GM19324 (cell line): ENCODE results near the gene TRAF3IP3.
A peak's percentile ranks its signal among the peaks of the same experiment; 100 is the strongest.
"Not testable (repeated sequence)": the region's sequence is repeated elsewhere in the genome, so short reads cannot be mapped to it uniquely, and the experiment has no call there.

ENCODE experiments used
- ATAC-seq: cut with Tn5 transposase; IDR thresholded peaks from one replicate; pipeline ENCODE4 v1.9.1; 2021; ENCODE audit warnings: mild to moderate bottlenecking, moderate library complexity; ENCODE audit not compliant: unreplicated experiment, low FRiP score

TRAF3IP3 gene

DNA sequence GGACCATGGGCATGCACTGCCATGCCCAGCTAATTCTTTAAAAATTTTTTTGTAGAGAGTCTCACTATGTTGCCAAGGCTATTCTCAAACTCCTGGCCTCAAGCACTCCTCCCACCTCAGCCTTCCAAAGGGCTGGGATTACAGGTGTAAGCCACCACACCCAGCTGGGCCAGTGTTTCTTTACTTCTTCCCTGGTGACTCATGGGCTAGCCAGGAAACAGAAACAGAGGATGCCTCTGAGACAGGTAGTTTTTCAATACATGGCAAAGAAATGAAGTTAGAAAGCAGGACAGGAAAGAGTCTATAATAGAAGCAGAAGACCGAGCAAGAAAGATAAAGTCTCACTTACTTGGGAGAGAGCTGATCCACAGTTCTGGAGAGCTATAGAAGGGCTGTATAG is 36.1 kb downstream of the TRAF3IP3 start:
- no peak for ATAC-seq

- ATAC-seq = not testable (repeated sequence)
Measured at GRCh38 chr1:209793711-209794110, 37.9 kb downstream of the TRAF3IP3 start.

GRCh38 chr1:209797978-209798639 is 42.3 kb downstream of the TRAF3IP3 start:
- ATAC-seq = no peak

GRCh38 chr1:209800984-209801834 is 45.4 kb downstream of the TRAF3IP3 start:
- no peak for ATAC-seq

DNA sequence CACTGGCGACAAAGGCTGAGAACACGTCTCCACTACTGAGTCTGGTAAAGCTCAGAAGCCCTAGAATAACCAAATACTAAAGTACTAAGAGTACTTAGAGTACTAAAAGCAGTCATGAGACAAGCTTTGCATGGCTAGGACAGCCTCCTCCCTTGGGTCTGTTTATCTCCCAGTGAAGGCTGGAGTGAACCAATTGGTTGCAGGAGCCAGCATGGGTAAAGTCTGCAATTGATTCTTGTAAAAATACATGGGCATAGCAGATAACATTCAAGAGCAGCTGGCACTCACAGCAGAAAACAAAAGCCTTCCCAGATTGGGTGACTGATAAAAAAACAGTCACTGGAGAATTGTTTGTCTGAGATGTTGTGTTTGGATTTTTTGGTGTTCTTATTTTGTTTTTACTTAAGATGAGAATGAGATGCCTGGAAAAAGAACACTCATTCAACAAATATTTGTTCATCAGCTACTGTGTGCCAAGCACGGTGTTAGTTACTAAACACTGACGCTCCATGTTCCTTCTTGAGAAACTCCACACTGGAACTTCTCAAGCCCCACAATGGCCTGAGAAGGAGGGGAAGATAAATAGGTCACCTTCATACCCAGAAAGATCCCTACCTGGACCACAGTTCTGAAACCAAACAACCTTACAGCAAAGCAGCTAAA is 46.4 kb downstream of the TRAF3IP3 start:
- no peak for ATAC-seq

DNA sequence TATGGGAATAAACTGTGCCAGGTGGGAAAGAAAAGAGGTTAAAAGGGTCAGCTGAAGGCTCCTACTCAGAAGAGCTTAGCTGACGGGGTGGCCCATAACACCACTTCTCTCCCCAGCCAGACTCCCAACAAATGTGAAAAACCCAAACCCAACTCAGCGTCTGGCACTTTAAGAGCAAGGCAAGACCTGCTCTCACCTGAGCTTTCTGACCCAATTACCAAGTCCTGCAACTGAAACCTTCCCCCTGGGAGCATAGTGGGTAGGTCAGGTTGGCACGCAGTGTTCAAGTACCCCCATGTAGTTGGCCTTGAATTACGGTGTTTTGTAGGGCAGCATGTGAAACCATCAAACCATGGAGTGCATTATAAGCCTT is 46.9 kb downstream of the TRAF3IP3 start:
- ATAC-seq = no peak

- no peak for ATAC-seq
Measured at GRCh38 chr1:209803568-209803967, 47.7 kb downstream of the TRAF3IP3 start.

GRCh38 chr1:209805341-209805781 is 49.5 kb downstream of the TRAF3IP3 start:
- no peak for ATAC-seq

- ATAC-seq = peak; percentile 79
Measured at GRCh38 chr1:209805875-209806760, 50.3 kb downstream of the TRAF3IP3 start, which contains the start of gene IRF6. Gene IRF6, minus strand, starts transcription at chr1:209806142. Its CDS starts 4,729 bp downstream, at chr1:209801413.

GRCh38 chr1:209807509-209807908 is 51.7 kb downstream of the TRAF3IP3 start:
- ATAC-seq = no peak

- no peak for ATAC-seq
Measured at GRCh38 chr1:209808059-209808581, 52.3 kb downstream of the TRAF3IP3 start.

- no peak for ATAC-seq
Measured at GRCh38 chr1:209809611-209810010, 53.8 kb downstream of the TRAF3IP3 start.

DNA sequence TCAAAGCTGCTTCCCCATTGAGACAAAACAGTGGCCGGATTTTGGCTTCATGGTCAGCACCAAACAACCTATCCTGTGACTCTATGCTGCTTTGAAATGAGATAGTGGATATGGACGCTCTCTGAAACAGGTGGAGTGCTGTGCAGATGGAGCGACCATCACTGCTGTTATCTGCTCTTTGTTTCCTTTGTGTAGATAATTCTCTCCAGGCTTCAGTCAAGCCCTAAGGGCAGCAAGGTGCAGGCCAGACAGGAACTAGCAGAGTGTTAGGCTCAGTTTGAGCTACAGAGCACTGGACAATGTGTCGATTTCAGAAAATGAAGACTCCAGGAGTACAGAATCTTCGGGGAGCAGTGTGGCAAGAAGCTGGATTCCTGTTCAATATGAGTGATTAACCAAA is 54.9 kb downstream of the TRAF3IP3 start:
- no peak for ATAC-seq

- ATAC-seq = no peak
Measured at GRCh38 chr1:209813902-209814301, 58.0 kb downstream of the TRAF3IP3 start.

GRCh38 chr1:209815490-209815889 is 59.6 kb downstream of the TRAF3IP3 start:
- no peak for ATAC-seq

DNA sequence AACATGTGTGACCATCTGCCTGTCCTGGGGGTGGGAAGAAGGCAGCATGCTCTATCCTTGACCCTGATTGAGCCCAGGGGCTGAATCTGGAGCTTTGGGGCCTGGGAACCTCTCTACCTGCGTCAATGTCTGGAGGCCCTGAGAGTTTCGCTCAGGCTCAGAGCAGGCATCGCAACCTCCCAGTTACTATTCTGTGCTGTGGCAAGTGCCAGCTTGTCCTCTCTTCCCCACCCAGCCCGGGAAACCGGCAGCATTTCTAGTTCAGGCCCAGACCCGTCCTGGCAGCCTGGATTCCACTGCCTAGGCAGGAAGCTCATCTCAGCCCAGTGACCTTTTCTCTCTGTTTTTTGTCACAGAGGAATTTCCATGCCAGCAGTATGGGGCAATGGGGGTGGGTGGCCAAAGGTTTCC is 60.1 kb downstream of the TRAF3IP3 start:
- ATAC-seq = no peak

GRCh38 chr1:209816923-209817322 is 61.1 kb downstream of the TRAF3IP3 start:
- ATAC-seq = no peak

DNA sequence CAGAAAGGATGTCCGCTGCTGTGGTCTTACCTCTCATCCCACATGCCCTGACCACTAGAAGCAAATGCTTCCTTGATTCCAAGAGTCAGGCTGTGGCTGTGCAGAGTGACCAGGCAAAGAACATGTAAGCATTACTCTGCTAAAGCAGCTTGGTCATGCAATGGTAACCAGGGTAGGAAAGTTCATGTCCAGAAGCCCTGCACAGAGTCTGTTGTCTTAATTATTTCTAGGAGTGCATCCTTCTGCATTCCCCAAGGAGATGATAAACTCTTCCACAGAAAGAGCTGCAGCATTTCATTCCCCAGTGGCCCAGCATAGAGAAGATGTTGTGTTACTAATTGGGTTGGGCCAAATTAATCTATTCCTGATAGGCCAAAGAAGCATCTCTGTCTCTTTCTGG is 61.8 kb downstream of the TRAF3IP3 start:
- no peak for ATAC-seq

GRCh38 chr1:209819058-209819457 is 63.2 kb downstream of the TRAF3IP3 start:
- ATAC-seq = no peak

- ATAC-seq = no peak
Measured at GRCh38 chr1:209820986-209821385, 65.1 kb downstream of the TRAF3IP3 start.
